HG02970 (cell line): ENCODE results near the gene RALGPS1.

Experiments
- ATAC-seq: cut with Tn5 transposase; IDR thresholded peaks from one replicate; pipeline ENCODE4 v1.9.1; 2021; ENCODE audit warnings: mild to moderate bottlenecking, moderate library complexity, moderate number of reproducible peaks; ENCODE audit not compliant: unreplicated experiment, low FRiP score

RALGPS1 gene

DNA sequence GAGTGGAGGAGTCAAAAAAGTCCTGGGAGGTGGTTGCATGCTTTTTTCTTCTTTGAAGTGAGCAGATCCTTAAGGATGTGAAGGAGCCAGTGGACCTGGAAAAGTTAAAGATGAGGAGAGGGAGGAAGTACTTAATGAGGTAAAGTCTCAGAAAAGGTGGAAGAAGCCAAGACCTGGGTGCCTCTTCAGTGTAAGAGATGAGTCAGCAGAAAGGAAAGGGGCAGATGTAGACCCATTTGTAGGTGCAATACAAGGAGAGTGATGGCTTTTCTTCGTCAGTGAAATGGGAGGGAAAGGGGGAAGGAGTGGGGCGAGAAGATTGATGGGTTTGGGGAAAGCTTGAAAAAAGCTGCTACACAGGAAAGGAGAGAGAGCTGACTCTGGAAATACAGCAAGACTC is 124.9 kb downstream of the RALGPS1 start:
- ATAC-seq = no peak

DNA sequence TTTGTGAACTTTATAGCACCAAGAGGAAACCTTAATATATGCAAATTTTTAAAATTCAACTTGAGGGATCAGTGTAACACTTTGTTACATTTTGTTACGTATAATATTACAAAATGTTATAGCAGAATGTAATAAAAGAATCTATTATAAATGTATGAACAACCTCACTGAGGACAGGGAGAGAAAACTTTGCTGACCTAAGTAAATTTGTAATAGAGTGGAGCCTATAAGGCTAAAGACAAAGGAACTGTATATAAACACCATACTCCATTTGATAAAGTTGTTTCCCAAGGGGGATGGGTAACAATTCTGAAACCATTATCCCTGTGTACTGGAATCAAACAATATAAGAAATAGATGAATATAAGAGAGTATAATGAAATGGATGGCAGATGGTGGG is 130.6 kb downstream of the RALGPS1 start:
- no peak for ATAC-seq

GRCh38 chr9:127047971-127048370 is 133.4 kb downstream of the RALGPS1 start:
- ATAC-seq = no peak

- ATAC-seq = no peak
Measured at GRCh38 chr9:127049044-127049443, 134.5 kb downstream of the RALGPS1 start.

DNA sequence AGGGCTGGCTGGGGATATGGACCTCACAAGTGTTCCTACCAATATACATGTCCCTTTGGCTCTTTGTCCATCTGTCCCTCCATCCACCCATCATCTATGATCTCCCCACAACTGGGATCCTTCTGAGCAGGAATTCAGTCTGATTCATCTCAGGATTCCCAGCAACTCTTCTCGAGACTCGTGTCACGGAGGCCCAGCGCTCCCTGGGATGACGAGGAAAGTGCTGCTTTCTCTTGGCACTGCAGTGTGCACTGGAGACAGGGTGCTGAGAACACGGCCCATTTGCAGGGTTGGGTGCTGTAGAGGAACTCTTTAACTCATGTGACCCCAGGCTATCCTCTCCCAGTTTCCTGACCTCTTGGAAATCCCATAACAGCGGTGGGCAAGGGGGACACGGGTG is 135.0 kb downstream of the RALGPS1 start:
- ATAC-seq = no peak

DNA sequence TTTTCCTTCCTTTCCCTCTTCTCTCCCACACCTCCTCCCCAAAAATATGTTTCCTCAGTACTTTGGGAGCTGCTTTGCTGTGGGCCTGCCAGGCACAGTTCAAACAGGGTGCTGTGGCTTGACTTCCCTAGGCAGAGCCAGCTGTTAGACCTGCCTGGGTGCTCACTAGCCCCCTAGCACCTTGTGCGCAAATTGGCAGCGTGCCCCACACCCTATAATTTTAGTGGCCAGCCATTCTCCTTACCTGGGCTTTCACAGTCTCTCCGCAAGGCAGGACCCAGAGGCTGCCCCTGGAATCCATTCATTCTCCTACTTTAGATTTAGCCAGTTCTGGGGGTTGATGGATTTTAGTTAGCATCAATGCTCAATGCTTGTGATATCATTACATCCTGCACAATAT is 135.6 kb downstream of the RALGPS1 start:
- ATAC-seq = no peak

DNA sequence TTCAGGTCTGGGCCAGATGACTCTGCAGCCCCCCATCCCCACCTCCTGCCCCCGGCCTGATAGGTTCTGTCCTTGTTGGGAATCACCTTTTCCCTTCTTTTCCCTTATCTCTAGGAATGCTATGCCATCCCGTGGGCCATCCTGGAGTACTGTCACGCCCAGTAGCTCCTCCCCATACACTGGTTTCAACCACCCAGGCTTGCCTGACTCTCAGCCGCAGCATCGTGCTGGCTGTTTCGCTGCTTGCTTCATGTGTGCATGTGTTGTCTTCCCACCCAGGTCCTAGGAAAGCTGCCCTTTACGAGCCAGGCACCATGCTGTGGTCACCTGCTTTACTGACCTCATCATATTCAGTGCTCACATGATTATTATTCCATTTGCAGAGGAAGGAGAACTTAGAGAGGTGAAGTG is 136.0 kb downstream of the RALGPS1 start:
- ATAC-seq = no peak

DNA sequence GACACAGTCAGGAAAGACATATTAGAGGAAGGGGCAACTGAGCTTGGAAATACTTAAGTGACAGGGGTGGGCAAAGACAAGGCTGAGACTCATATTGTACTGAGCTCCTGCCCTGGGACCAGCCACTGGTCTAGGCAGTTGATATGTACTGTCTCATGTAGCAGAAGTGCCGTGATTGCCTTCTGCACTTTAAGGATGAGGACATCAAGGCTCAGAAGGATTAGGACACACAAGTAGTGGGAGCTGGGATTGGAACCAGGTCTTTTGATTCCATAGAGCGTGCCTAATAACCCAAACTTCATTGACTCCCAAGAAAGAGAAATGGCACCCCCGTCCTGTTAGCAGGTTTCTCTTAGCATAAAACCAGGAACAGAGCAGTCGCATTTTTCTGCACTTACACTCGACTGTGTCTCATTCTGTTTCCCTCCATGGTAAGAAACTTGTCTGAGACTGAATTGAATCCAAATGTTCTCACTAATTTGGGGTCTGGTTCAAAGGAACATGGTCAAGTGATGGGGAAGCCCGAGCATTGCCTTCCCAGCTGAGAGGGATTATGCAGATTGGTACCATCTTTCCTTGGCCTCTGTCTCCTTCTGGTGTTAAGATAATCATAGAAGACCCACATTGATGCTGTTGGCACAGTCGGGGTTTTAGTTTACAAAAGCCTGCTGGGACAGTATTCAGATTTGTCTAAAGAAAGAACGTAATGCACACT is 137.5 kb downstream of the RALGPS1 start:
- ATAC-seq = no peak

GRCh38 chr9:127053057-127053821 is 138.7 kb downstream of the RALGPS1 start:
- ATAC-seq = no peak

DNA sequence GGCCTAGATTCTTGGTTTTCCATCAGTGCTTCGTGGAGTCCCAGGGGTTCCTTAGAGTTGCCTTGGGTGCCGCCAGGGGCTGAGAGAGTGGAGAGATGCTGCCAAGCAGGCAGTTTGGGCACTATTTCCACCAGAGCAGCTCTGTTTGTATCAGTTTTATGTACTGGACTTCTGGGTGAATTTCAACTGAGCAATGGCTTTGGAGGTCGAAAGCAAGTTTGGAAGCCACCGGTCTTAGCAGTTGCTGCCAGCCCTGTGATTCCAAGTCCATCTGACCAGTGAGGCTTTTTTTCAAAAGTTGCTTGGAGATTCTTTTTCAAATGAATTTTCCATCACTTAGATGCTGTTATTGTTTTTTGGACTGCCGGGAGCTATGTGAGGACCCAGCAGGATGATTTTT is 139.4 kb downstream of the RALGPS1 start:
- no peak for ATAC-seq

GRCh38 chr9:127055745-127056402 is 141.3 kb downstream of the RALGPS1 start:
- no peak for ATAC-seq

DNA sequence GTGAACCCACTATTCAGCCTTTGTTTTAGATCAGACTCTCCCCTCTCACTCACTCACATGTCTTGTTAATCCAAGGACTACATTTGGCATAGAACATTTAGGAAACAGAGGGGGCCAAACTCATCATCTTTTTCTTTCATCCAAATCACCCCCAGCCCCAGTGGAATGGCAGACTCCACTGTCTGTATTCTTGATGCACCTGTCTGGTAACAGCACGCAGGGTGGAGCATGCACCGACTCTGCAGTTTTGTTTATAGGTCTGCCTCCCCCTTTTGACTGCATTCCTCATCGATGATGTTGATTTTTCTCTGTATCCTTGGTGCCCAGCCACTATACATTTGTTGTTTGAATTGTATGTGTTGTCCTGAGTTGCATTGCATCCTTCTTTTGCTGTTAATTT is 141.9 kb downstream of the RALGPS1 start:
- no peak for ATAC-seq

DNA sequence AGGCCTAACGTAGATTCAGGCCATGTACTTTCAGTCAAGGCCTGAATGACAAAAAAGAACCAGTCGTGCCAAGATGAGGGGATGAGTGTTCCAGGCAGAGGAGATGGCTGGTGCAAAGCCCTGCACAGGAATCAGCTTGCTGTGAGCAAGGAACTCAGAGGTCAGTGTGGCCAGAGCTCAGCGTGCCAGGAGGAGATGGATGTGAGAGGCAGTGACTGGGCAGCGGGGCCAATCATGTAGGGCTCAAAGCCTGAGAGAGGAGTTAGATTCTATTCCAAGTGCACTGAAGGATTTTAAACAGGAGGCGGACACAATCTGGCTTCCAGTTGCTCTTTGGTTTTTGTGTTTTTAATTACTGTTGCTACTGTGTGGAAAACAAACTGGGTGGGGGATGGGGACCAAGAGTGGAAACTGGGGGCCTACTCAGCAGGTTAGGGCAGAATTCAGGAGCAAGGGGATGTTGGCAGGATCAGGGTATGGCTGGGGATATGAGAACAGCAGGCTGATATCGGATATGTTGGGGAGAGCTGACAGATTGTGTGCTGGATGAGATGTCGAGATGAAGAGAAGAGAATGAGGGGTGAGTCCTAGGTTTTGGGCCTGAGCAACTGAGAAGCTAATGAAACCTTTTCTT is 143.5 kb downstream of the RALGPS1 start:
- ATAC-seq = no peak

- ATAC-seq = no peak
Measured at GRCh38 chr9:127058645-127059021, 144.1 kb downstream of the RALGPS1 start.

DNA sequence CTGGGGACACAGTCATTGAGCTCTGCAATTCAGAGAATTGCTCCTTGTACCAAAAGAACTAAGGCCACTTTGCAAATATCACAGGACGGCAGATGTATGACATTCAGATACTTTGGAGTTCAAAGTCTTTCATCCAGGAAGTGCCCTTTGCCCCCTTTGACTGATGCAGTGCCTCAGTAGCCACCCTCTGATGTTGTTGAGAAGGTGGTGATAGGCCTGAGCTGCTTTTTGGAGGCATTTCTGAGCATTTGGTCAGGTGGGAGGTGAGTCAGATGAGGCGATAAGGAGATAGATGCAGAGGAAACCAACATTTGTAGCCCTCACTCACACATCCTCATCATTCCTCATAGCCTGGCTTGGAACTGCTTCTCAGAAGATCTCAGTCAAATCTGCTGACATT is 144.4 kb downstream of the RALGPS1 start:
- ATAC-seq = no peak

DNA sequence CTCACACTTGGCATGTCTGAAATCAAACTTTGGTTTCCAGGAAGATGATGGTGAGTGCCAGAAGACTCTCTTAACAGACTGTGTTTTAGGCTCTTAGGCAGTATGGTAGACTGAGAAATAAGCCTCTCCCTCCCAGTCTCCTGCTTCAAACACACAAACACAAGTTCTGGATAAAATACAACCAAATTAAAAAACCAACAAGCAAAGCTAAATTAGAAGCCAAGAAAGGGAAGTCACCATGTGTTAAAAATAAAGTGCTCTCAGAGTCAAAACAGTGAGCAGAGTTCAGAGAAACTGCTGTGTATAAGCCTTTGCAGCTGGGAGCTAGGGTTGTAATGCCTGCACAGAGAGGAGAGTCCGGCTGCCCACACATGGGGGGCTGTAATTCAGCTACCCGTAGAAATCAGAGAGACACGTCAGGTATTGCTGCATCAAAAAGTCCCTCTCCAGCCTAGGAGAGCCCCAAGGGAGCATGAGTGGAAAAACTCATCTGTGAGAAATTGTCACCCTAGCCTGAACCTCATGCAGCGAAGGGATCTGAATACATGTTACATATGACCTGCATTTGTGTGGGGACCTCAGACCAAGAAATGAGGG is 145.3 kb downstream of the RALGPS1 start:
- no peak for ATAC-seq

DNA sequence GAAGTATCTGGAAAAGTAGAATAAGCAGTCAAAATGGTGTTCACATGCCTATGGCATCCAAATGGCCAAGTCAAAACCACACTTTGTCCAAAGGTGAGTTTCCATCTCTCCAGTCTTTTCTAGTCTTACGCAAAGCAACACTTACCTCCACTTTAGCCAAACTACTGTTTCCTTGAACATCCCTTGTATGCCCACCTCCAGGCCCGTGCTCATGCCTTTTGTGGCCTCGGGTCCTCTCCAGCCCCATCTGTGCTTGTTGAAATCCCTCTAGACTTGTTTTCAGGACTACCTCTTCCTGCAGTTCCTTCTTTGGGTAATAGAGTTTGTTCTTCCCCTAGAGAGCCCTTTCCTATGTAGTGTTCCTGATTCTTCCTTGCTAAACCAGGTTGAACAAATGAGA is 146.8 kb downstream of the RALGPS1 start:
- ATAC-seq = no peak

DNA sequence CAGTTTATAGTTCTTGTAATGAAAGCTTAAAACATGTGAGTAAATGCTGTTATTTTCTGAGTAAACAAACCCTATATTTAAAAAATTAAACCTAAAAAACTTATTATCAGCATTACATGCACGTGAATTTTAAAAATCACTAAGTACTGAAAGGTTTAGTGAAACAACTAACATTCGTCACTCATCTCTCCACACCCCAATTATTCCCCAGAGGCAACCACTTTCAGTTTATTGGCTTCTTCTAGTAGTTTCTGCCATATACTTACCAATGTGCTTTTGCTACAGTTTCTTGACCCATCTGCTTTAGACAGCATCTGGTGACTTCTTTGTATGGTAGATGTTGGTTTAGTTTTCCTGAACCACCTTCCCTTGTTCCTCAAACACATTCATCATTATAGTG is 149.8 kb downstream of the RALGPS1 start:
- no peak for ATAC-seq

DNA sequence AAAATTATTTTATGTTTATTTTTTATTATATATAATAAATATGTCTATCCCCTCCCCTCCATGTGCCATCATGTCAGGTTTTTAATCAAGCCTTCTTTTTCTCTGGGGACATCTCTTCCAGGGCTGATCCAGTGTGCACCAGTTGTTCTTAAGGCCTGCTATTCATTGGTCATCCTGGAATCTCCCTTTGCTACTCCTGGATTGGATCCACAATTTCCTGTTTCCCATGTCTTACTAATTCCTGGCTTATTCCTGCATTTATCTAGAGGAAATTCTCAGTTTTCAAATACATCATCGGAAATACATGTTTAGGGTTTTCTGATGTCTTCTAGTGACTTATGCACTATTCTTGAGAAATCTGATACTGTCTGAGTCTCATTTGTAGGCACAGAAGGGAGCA is 151.0 kb downstream of the RALGPS1 start:
- ATAC-seq = no peak

GRCh38 chr9:127066060-127066850 is 151.7 kb downstream of the RALGPS1 start:
- no peak for ATAC-seq
